Stomach smooth muscle (tissue), 2 donors: Measurements from ENCODE around the gene GREB1.

Source experiments
- H3K27ac ChIP-seq: one replicate; pipeline ENCODE4 v1.7.0; 2013; ENCODE audit warnings: mild to moderate bottlenecking, low read length, inconsistent platforms
- H3K27me3 ChIP-seq, 2 donors: one replicate each; pipeline ENCODE4 v1.7.0; 2013; ENCODE audit warnings: low read length in 2 of 2; ENCODE audit not compliant: insufficient read depth in 2 of 2, control insufficient read depth in 1 of 2
- H3K36me3 ChIP-seq, 2 donors: one replicate each; pipeline ENCODE4 v1.7.0; 2013; ENCODE audit warnings: low read length in 2 of 2; ENCODE audit not compliant: control insufficient read depth in 2 of 2, insufficient read depth in 2 of 2
- H3K4me1 ChIP-seq: one replicate; pipeline ENCODE4 v1.7.0; 2013; ENCODE audit warnings: low read length; ENCODE audit not compliant: control insufficient read depth, insufficient read depth
- H3K4me3 ChIP-seq, 2 donors: one replicate each; pipeline ENCODE4 v1.7.0; 2013; ENCODE audit warnings: low read length in 2 of 2
- H3K9ac ChIP-seq, 2 donors: one replicate each; pipeline ENCODE4 v1.7.0; 2013; ENCODE audit warnings: low read length in 2 of 2, mild to moderate bottlenecking in 1 of 2
- H3K9me3 ChIP-seq, 2 donors: one replicate each; pipeline ENCODE4 v1.7.0; 2013; ENCODE audit warnings: low read length in 2 of 2; ENCODE audit not compliant: control insufficient read depth in 2 of 2
- donor health status: healthy.
- donor health status: Pancreatic carcinoma.

The GREB1 gene

DNA sequence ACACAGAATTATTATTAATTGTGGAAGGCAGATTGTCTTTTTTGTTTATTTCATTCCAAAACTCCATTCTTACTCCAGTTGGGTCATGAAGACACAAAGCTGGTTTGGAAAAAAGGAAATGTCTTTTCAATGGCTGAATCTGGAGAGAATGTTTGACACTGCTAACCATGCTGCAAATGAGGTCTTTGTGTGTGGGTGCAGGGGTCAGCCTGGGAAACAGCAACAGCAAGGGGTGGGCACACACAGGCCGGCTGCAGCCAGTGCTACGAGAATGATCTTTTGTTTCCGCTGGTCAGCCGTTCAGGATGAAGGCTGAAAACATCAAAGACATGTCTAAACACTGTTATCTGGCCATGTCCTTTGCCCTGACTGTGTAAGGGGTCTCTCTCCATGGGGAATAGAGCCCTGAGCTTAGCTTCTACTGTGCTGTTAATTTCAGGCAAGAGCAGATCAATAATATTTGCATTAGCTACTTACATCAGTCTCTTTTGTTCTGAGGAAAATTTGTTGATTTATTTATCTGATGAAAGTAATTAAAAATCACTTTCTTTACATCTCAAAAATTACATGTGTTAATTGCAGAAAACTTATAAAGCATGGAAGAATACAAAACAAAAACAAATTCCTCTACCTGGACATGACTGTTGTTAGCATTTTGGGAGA is 34.6 kb upstream of the GREB1 start:
- peaks cover 0 to 6% of the 10 kb centered on the region in 2 donors for H3K9me3 ChIP-seq
- peaks cover 3% of the 10 kb centered on the region for H3K4me1 ChIP-seq
- H3K27me3 ChIP-seq, result peaks cover 2 to 13% of the 10 kb centered on the region in 2 donors
- no peak overlapping the region for H3K4me3 ChIP-seq
- H3K36me3 ChIP-seq, result no peaks in the 10 kb centered on the region
- no peak overlapping the region for H3K27ac ChIP-seq
- no peak overlapping the region for H3K9ac ChIP-seq

DNA sequence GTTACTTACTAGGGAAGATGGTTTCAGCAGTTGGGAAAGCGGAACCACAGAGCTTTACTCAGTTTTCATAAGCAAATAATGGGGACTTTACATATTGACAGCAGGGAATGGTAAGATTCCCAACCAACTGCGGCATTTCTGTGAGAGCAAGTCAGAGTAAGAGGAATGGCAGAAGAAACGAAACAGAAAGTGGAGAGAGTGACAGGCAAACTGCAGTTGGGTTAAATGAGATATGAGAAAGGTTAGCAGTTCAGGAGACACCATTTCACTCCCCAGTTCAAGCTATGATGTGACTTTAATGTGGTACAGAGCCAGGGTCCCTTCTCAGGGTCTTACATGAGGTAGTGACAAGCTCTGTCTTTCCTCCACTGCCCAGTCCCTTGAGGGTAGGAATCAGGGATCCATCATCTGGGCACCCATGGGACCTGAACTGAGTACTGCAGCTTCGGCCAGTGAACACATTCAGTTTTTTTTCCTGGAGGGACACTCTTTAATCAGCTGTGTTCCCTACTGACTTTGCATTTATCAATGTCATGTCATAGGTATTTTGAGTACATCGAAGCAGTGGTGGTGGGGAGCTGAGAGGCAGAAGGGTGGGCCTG is 33.0 kb upstream of the GREB1 start:
- H3K27me3 ChIP-seq, result peaks cover under 1 to 4% of the 10 kb centered on the region in 2 donors
- H3K9me3 ChIP-seq, result peaks cover 0 to 6% of the 10 kb centered on the region in 2 donors
- no peaks in the 10 kb centered on the region for H3K36me3 ChIP-seq
- no peak overlapping the region for H3K4me3 ChIP-seq
- no peak overlapping the region for H3K9ac ChIP-seq
- peaks cover 3% of the 10 kb centered on the region for H3K4me1 ChIP-seq
- no peak overlapping the region for H3K27ac ChIP-seq

DNA sequence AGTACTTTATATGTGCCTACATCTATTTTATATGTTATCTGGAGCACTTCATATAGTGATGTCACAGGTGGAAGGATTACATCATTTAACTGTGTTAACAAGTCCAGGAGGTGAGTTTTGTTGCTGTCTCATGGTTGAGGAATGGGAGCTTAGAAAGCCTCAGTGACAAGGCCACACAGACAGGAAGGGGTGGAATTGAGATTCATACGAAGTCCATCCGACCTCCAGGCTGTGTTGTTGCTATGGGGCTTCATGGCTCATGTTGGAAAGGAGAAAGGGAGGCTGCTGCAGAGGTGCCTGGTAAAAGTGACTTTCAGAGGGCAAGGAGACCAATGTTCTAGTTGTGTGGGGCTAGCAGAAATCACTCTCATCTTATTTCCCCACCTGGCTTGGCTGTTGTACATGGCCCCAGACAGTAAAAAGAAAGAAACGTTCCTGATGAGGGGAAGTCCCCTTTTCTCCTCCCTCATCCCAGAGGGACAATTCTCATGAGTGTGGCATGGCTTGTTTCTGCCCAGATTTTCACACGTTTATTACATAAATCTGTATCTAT is 31.0 kb upstream of the GREB1 start:
- Histone ChIP-seq H3K9ac (no peak overlapping the region), H3K4me3 (no peak overlapping the region), H3K9me3 (peaks cover 0 to 6% of the 10 kb centered on the region in 2 donors), H3K36me3 (no peaks in the 10 kb centered on the region), H3K27me3 (no peaks in the 10 kb centered on the region), H3K4me1 (peaks cover 3% of the 10 kb centered on the region), H3K27ac (no peak overlapping the region)

DNA sequence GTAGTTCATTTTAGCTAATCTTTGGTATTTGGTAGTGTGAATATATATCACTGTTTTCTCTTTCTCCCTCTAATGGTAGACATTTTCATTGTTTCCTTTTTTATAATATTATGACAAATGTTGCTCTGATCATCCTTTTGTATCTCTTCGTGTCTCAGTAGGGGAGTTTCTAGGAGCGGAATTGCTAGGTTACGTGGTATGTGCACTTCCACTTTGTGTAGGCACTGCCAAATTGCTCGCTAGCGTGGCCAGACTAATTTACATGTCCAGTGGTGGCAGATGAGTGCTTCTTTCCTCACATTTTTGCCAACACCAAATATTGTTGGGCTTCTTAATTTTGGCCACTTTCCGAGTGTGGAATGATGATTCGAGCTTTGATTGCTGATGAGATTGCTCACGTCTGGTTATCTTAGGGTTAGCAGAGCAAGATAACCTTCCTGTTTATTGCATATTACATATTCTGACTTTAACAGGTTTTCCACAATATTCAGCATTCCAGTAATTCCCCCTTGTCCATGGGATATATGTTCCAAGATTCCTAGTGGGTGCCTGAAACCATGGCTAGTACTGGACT is 30.4 kb upstream of the GREB1 start:
- H3K9me3 ChIP-seq, result peaks cover 0 to 6% of the 10 kb centered on the region in 2 donors
- no peak overlapping the region for H3K9ac ChIP-seq
- H3K36me3 ChIP-seq, result no peaks in the 10 kb centered on the region
- no peak overlapping the region for H3K27ac ChIP-seq
- no peak overlapping the region for H3K4me3 ChIP-seq
- no peaks in the 10 kb centered on the region for H3K27me3 ChIP-seq
- H3K4me1 ChIP-seq, result peaks cover 2% of the 10 kb centered on the region

DNA sequence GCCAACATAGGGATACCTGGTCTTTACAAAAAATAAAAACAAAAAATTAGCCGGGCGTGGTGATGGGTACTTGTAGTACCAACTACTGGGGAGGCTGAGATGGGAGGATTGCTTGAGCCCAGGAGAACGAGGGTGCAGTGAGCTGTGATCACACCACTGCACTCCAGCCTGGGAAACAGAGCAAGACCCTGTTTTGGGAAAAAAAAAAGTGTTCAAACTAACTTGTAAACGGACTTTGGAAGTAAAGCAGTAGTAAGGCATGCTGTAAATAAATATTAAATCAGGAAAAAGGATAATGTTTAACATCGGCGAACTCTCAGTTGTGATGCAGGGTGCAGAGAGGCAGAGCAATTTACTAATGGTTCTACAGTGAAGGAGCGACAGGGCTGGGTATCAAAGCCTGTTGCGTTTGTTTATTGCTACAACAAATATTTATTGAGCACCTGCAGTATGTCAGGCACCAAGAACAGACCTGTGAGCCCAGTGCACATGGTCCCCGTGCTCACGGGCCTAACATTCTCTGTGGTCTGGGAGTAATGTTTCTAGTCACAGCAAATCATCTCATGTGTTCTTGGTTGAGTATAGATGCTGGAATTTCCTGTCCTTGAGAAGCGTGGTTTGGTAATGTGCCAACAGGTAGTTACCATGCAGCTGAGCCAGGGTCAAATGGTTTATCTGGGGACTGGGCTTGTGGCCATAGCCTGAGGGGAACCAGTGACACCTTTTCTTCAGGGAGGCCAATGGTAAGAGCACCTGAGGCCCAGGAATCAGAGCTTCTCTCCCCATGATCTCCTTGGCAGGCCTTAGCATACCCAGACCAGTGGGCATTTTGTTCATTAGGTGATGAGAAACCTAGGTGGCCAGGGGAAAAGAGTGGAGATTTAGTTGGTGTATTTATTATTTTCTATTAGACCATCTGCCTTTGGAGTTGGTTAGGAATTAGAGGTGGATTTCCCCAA is 27.9 kb upstream of the GREB1 start:
- Histone ChIP-seq H3K9ac (no peak overlapping the region), H3K36me3 (no peaks in the 10 kb centered on the region), H3K9me3 (peaks cover 0 to 6% of the 10 kb centered on the region in 2 donors), H3K27me3 (no peaks in the 10 kb centered on the region), H3K4me3 (no peak overlapping the region), H3K4me1 (no peaks in the 10 kb centered on the region), H3K27ac (no peak overlapping the region)

DNA sequence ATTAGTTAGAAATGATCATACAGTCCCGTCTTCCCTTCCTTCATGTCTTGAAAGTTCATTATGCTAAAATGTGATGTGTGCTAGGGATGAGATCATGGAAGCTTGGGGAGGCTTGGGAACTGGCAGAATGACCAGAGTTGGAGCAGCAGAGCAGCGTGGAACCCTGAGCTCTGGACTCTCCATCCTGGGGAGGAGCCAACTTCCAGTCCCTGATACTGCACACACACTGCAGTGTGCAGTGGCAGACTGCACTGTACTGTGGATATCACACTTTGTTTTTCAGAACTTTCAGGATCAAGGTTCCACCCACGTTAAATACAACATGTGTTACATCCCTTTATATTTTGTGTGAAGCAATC is 27.3 kb upstream of the GREB1 start:
- Histone ChIP-seq H3K27me3 (no peaks in the 10 kb centered on the region), H3K9ac (no peak overlapping the region), H3K9me3 (peaks cover 0 to 6% of the 10 kb centered on the region in 2 donors), H3K36me3 (no peaks in the 10 kb centered on the region), H3K4me1 (no peaks in the 10 kb centered on the region), H3K27ac (no peak overlapping the region), H3K4me3 (no peak overlapping the region)

DNA sequence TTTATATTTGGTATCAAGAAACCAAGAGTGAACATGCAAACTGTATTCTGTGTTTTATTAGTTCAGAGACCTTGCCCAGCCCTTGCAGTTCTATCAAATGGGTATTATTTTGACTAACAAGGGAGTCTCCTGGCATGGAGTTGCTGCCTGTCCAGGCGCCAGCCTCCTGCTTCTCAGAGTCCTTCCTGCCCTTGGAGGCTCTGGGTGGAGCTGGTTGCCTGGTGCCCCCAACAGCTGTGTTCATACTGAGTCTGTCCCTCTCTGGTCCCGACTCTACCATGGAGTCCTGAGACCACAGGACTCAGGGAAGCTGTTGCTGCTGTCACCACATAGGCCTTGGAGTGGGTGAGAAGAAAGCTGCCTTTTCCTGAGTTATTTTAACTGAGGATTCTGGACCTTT is 26.3 kb upstream of the GREB1 start:
- no peaks in the 10 kb centered on the region for H3K27me3 ChIP-seq
- peak overlapping the region; percentile 58 for H3K27ac ChIP-seq

DNA sequence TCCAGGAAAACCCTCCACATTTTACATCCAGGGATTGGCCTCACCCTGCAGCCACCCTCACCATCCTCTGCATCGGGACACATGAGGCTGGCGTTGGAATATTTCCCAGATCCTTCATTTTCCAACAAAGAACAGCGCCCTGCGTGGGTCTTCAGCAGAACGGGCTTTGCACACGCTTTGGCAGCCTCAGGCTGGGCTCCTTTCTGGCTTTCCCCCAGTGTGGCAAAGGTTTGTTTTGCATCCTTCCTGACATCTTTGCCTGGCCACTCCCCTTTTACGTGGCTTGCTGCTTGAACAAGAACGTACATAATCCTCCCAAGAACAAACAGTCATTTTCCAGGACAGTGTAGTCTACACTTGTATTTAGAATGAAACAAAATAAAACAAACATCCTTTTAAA is 25.6 kb upstream of the GREB1 start:
- Histone ChIP-seq H3K4me1 (no peaks in the 10 kb centered on the region), H3K9ac (no peak overlapping the region), H3K9me3 (no peaks in the 10 kb centered on the region), H3K27ac (peak overlapping the region; percentile 58), H3K27me3 (no peaks in the 10 kb centered on the region), H3K4me3 (no peak overlapping the region), H3K36me3 (no peaks in the 10 kb centered on the region)

More for the DNA sequence above, 26.3 kb upstream of the GREB1 start:
- H3K4me3 ChIP-seq, result no peak overlapping the region
- H3K4me1 ChIP-seq, result no peaks in the 10 kb centered on the region
- no peak overlapping the region for H3K9ac ChIP-seq
- H3K36me3 ChIP-seq, result no peaks in the 10 kb centered on the region
- H3K9me3 ChIP-seq, result peaks cover 0 to 6% of the 10 kb centered on the region in 2 donors

DNA sequence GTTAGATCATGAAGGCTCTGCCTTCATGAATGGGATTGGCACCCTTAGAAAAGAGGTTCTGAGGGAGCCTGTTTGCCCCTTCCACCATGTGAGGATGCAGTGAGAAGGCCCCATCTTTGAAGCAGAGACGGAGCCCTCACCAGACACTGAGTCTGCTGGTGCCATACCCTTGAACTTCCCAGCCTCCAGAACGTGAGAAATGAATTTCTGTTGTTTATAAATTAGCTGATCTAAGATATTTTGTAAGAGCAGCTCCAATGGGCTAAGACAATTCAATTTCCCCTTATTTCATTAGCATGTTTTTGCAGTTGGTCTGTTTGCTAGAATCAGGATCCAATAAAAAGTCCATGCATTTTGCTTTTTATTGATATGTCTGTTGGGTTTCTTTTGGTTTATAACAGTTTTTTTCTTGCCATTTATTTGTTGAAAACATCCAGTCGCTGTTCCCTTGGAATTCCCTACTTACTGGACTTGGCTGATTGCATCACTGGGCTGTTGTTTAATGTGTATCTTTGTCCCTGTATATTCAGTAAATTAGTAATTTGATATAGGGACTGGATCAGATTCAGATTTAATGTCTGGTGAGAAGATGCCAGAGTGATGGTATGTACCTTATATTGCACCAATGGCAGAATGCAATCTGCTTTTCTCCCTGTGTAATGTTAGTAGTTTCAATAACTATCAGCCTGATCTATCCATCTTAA is 24.0 kb upstream of the GREB1 start:
- H3K36me3 ChIP-seq, result no peaks in the 10 kb centered on the region
- no peaks in the 10 kb centered on the region for H3K9me3 ChIP-seq

DNA sequence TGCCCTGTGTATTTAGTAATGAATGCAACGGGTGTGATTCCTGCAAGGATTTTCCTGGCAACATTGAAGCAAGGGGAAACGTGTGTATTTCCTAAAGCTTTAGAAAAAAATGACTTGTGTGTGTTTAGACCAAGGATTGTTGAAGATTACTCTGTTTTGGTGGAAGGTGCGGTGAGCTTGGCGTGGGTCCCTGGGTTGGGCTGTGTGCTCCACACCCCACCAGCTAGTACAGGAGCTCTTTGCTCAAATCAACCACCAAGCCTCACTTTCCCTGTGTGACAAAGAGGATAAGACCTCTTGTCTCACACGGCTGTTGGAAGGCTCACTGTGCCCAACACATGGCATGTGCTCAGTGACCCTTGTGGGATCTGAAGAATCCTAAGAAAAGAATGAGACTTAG is 21.4 kb upstream of the GREB1 start:
- no peaks in the 10 kb centered on the region for H3K36me3 ChIP-seq
- H3K4me3 ChIP-seq, result no peak overlapping the region
- H3K9ac ChIP-seq, result no peak overlapping the region
- H3K4me1 ChIP-seq, result no peaks in the 10 kb centered on the region
- no peaks in the 10 kb centered on the region for H3K9me3 ChIP-seq
- H3K27me3 ChIP-seq, result peaks cover 0 to 2% of the 10 kb centered on the region in 2 donors
- H3K27ac ChIP-seq, result no peak overlapping the region

More for the DNA sequence above, 24.0 kb upstream of the GREB1 start:
- Histone ChIP-seq H3K4me1 (no peaks in the 10 kb centered on the region), H3K27ac (no peak overlapping the region), H3K27me3 (peaks cover 0 to 2% of the 10 kb centered on the region in 2 donors), H3K9ac (no peak overlapping the region), H3K4me3 (no peak overlapping the region)
